ENCODE data around the gene PRKD1. TPM values are rescaled to one million over a fixed set of nuclear protein-coding genes. Genes with fewer than 3 reads are reported as not detected.

Gene PRKD1
- total and polyA plus RNA-seq, 2 of the 13 experiments (the other 11 are each of a cell fraction or from before 2014, with no cell fraction given) = 0.22 to 1.3 TPM

DNA sequence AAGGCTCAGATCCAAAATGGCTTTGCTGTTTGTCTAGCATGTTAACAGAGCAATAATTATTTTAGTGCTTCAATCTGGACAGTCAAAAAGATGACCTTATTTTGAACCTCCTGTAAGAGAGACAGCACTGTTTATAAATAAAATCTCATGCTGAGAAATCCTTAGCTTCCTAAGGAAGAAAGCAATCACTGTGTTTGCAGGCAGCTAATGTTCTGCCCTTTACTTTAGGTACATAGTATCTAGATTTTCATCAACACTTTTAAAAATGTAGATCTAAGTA, 105.3 kb downstream of the PRKD1 start:
- intact Hi-C loops (cut with micrococcal nuclease; ENCODE audit: unreplicated experiment) = no loop called here
- DNase-seq (ENCODE audit: low spot score) = no peak

More for the DNA sequence above, 105.3 kb downstream of the PRKD1 start:
- no peaks in the 10 kb centered on the region for H3K79me2 ChIP-seq (ENCODE audit: insufficient read depth, low read length)
- no peaks in the 10 kb centered on the region for H3K4me1 ChIP-seq (ENCODE audit: insufficient read depth, low read length)
- H3K27me3 ChIP-seq (ENCODE audit: control insufficient read depth in 1 of 2, insufficient read depth in 2 of 2, low read length in 2 of 2) = no peaks in the 10 kb centered on the region
- no peaks in the 10 kb centered on the region for H3K36me3 ChIP-seq (replicated peaks in 1 of 2; ENCODE audit: control insufficient read depth in 1 of 2, insufficient read depth in 2 of 2, low read length in 2 of 2)
- in situ Hi-C loops (cut with HindIII; ENCODE audit: extremely low pct_ligation_motif_present, low pct_unique_long_range_greater_than_20kb) = no loop called here
- no peak for FAIRE-seq
- TF ChIP-seq ZNF816 (CRISPR knock-in tag; IDR thresholded peaks at IDR 0.05; ENCODE audit: borderline replicate concordance) = no peak
- TF ChIP-seq, protein P1, sequence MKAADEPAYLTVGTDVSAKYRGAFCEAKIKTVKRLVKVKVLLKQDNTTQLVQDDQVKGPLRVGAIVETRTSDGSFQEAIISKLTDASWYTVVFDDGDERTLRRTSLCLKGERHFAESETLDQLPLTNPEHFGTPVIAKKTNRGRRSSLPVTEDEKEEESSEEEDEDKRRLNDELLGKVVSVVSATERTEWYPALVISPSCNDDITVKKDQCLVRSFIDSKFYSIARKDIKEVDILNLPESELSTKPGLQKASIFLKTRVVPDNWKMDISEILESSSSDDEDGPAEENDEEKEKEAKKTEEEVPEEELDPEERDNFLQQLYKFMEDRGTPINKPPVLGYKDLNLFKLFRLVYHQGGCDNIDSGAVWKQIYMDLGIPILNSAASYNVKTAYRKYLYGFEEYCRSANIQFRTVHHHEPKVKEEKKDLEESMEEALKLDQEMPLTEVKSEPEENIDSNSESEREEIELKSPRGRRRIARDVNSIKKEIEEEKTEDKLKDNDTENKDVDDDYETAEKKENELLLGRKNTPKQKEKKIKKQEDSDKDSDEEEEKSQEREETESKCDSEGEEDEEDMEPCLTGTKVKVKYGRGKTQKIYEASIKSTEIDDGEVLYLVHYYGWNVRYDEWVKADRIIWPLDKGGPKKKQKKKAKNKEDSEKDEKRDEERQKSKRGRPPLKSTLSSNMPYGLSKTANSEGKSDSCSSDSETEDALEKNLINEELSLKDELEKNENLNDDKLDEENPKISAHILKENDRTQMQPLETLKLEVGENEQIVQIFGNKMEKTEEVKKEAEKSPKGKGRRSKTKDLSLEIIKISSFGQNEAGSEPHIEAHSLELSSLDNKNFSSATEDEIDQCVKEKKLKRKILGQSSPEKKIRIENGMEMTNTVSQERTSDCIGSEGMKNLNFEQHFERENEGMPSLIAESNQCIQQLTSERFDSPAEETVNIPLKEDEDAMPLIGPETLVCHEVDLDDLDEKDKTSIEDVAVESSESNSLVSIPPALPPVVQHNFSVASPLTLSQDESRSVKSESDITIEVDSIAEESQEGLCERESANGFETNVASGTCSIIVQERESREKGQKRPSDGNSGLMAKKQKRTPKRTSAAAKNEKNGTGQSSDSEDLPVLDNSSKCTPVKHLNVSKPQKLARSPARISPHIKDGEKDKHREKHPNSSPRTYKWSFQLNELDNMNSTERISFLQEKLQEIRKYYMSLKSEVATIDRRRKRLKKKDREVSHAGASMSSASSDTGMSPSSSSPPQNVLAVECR (CRISPR knock-in tag; IDR thresholded peaks at IDR 0.05; ENCODE audit: borderline replicate concordance) = no peak
- TF ChIP-seq, protein P2, sequence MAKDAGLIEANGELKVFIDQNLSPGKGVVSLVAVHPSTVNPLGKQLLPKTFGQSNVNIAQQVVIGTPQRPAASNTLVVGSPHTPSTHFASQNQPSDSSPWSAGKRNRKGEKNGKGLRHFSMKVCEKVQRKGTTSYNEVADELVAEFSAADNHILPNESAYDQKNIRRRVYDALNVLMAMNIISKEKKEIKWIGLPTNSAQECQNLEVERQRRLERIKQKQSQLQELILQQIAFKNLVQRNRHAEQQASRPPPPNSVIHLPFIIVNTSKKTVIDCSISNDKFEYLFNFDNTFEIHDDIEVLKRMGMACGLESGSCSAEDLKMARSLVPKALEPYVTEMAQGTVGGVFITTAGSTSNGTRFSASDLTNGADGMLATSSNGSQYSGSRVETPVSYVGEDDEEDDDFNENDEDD (CRISPR knock-in tag; IDR thresholded peaks at IDR 0.05; ENCODE audit: borderline replicate concordance) = no peak
- ChIA-PET CTCF (ENCODE audit: low intra/inter-chr PET ratio, low total read pairs) (no interaction called here), POLR2A (no interaction called here)
- no peak overlapping the region for H3K27ac ChIP-seq (ENCODE audit: extremely low read length, insufficient read depth, low read length)
- H2AFZ ChIP-seq (ENCODE audit: low read length) = no peak overlapping the region
- H3K4me2 ChIP-seq (ENCODE audit: low read depth, low read length) = no peak overlapping the region
- ATAC-seq = no peak
- no TSS peak for BruUV-seq (replicated peaks)
- H3K9me3 ChIP-seq (ENCODE audit: low read length) = peaks cover 83% of the 10 kb centered on the region
- H3K4me3 ChIP-seq (replicated peaks in 1 of 3; ENCODE audit: insufficient read depth in 1 of 3, low read depth in 2 of 3, low read length in 3 of 3) = no peak overlapping the region
- H4K20me1 ChIP-seq (ENCODE audit: insufficient read depth, low read length) = no peaks in the 10 kb centered on the region
- no peak overlapping the region for H3K9ac ChIP-seq (ENCODE audit: insufficient read depth, low read depth, low read length)

All from HepG2 (cell line).